ENCODE measurements around the gene MRPL30.
"Not testable (repeated sequence)": the region's sequence is repeated elsewhere in the genome, so short reads cannot be mapped to it uniquely, and the experiment has no call there.

- TF ChIP-seq, protein P1, sequence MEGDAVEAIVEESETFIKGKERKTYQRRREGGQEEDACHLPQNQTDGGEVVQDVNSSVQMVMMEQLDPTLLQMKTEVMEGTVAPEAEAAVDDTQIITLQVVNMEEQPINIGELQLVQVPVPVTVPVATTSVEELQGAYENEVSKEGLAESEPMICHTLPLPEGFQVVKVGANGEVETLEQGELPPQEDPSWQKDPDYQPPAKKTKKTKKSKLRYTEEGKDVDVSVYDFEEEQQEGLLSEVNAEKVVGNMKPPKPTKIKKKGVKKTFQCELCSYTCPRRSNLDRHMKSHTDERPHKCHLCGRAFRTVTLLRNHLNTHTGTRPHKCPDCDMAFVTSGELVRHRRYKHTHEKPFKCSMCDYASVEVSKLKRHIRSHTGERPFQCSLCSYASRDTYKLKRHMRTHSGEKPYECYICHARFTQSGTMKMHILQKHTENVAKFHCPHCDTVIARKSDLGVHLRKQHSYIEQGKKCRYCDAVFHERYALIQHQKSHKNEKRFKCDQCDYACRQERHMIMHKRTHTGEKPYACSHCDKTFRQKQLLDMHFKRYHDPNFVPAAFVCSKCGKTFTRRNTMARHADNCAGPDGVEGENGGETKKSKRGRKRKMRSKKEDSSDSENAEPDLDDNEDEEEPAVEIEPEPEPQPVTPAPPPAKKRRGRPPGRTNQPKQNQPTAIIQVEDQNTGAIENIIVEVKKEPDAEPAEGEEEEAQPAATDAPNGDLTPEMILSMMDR (IDR thresholded peaks at IDR 0.05): not testable (repeated sequence)
- TF ChIP-seq POLR2AphosphoS5 (IDR thresholded peaks at IDR 0.05): not testable (repeated sequence)
Measured at GRCh38 chr2:99233177-99233576, 52.2 kb downstream of the MRPL30 start.
